ENCODE data around the gene POTEM.
"Not testable (repeated sequence)": the region's sequence is repeated elsewhere in the genome, so short reads cannot be mapped to it uniquely, and the experiment has no call there.

POTEM gene

DNA sequence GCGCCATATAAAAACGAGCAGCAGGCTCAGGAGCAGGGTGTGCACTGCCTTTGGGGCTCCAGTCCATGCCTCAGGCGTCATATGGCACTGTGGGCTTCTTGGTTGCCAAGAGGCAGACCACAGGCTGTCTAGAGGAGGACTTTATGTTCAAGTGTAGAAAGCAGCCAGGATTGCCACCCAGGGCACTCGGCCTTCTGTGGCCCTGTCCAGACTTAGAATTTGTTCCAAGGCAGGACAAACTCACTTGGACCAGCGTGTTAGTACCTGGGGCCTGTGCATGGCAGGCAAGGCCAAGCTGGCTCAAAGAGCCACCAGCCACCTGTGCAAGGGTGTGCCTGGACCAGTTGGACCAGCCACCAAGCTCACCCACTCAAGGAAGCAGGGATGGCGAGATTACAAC is 40.4 kb downstream of the POTEM start:
- not testable (repeated sequence) for H3K36me3 ChIP-seq (replicated peaks); H3K27ac ChIP-seq; DNase-seq

DNA sequence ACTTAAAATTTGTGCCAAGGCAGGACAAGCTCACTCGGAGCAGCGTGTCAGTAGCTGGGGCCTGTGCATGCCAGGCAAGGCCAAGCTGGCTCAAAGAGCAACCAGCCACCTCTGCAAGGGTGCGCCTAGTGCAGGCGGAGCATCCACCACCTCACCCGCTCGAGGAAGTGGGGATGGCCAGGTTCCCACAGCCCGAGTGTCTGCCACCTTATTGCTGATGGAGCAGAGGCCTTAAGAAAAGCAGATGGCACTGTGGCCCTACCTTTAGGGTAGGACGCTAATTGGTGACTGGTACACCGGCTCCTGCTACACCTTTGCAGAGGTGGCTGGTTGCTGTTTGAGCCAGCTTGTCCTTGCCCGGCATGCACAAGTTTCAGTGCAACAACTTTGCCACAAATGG is 43.8 kb downstream of the POTEM start:
- H3K4me3 ChIP-seq (ENCODE audit: low read depth, low read length); H3K27me3 ChIP-seq (replicated peaks); H3K27ac ChIP-seq; H3K36me3 ChIP-seq (replicated peaks); in situ Hi-C loops (cut with HindIII; ENCODE audit: low pct_ligation_motif_present, low sequenced_read_pairs); DNase-seq: not testable (repeated sequence)

More for the DNA sequence above, 40.4 kb downstream of the POTEM start:
- in situ Hi-C loops (cut with HindIII; ENCODE audit: low pct_ligation_motif_present, low sequenced_read_pairs); H3K27me3 ChIP-seq (replicated peaks); H3K4me3 ChIP-seq (ENCODE audit: low read depth, low read length): not testable (repeated sequence)

DNA sequence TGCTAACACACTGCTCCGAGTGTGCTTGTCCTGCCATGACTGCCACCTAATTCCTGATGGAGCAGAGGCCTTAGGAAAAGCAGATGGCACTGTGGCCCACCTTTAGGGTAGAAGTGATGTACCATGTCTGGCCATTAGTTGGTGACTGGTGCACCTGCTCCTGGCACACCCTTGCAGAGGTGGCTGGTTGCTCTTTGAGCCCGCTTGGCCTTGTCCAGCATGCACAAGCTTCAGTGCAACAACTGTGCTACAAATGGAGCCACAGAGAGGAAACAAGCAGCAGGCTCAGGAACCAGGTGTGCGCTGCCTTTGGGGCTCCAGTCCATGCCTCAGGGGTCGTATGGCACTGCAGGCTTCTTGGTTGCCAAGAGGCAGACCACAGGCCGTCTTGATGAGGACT is 44.5 kb downstream of the POTEM start:
- DNase-seq; H3K36me3 ChIP-seq (replicated peaks); H3K27ac ChIP-seq; H3K27me3 ChIP-seq (replicated peaks); H3K4me3 ChIP-seq (ENCODE audit: low read depth, low read length); in situ Hi-C loops (cut with HindIII; ENCODE audit: low pct_ligation_motif_present, low sequenced_read_pairs): not testable (repeated sequence)

DNA sequence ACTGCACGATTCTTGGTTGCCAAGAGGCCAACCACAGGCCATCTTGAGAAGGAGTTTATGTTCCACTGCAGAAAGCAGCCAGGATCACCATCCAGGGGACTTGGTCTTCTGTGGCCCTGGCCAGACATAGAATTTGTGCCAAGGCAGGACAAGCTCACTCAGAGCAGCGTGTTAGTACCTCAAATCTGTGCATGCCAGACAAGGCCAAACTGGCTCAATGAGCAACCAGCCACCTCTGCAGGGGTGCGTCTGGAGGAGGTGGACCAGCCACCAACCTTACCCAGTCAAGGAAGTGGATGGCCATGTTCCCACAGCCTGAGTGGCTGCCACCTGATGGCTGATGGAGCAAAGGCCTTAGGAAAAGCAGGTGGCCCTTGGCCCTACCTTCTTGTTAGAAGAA is 48.0 kb downstream of the POTEM start:
- H3K36me3 ChIP-seq (replicated peaks); H3K27ac ChIP-seq; DNase-seq; in situ Hi-C loops (cut with HindIII; ENCODE audit: low pct_ligation_motif_present, low sequenced_read_pairs); H3K4me3 ChIP-seq (ENCODE audit: low read depth, low read length); H3K27me3 ChIP-seq (replicated peaks): not testable (repeated sequence)

DNA sequence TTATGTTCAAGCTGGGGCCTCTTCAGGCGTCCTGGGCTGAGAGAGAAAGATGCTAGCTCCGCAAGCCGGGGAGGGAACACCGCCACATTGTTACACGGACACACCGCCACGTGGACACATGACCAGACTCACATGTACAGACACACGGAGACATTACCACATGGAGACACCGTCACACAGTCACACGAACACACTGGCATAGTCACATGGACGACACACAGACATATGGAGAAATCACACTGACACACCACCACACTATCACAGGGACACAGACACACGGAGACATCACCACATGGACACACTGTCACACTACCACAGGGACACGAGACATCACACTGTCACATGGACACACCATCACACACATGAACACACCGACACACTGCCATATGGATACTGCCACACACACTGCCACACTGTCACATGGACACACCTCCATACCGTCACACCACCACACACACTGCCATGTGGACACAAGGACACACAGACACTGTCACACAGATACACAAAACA is 57.9 kb downstream of the POTEM start:
- H3K4me3 ChIP-seq (ENCODE audit: low read depth, low read length); H3K36me3 ChIP-seq (replicated peaks); DNase-seq; in situ Hi-C loops (cut with HindIII; ENCODE audit: low pct_ligation_motif_present, low sequenced_read_pairs); H3K27ac ChIP-seq; H3K27me3 ChIP-seq (replicated peaks): not testable (repeated sequence)

DNA sequence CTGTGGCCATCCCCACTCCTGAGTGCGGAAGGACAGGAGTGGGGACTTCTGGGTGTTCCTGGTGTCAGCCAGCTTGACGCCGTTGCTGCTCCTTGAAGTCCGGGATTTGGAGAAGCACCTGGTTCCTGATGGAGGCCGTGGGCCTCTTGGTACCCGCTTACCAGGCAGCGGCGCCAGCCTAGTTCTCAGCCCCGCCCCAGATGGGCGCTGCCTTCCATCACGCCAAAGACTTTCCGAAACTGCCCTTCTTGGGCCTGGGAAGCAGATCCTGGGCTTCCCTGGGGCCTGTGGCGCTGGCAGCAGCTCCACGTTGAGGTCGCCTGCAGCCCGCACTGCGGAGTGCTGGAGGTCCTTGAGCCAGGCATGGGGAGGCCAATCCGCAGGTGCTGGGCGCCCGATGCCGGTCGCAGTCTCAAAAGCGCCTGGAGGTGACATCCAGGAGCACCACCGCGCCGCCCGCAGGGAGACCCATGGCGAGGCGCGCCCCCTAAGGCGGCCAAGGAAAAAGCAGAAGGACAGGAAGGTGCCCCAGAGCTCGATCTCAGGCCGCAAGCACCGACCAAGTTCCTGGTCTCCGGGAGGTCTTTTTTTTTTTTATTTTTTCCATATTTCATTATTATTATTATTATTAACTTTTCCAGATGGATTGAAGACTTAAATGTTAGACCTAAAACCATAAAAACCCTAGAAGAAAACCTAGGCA is 59.6 kb downstream of the POTEM start:
- H3K27ac ChIP-seq; DNase-seq; in situ Hi-C loops (cut with HindIII; ENCODE audit: low pct_ligation_motif_present, low sequenced_read_pairs); H3K4me3 ChIP-seq (ENCODE audit: low read depth, low read length); H3K36me3 ChIP-seq (replicated peaks); H3K27me3 ChIP-seq (replicated peaks): not testable (repeated sequence)

DNA sequence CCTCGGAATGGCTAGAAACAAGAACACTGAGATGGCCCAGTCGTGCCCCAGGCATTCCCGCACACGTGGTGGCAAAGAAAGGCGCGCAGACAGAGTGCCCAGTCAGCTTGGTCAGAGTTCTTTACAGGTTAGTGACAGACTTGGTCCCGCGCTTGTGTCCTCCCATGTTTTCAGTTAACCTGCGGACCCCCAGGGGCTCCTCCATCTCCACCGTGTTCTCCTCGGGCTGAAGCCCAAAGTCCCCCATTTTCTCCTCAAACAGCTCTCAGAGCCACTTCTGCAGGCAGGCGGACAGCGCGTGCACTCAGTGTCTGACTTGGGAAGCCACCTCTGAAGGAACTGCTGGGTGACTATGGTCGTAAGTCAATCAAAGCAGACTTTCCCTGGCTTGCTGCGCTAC is 60.7 kb downstream of the POTEM start:
- H3K27me3 ChIP-seq (replicated peaks); H3K36me3 ChIP-seq (replicated peaks); H3K27ac ChIP-seq; in situ Hi-C loops (cut with HindIII; ENCODE audit: low pct_ligation_motif_present, low sequenced_read_pairs); H3K4me3 ChIP-seq (ENCODE audit: low read depth, low read length); DNase-seq: not testable (repeated sequence)

DNA sequence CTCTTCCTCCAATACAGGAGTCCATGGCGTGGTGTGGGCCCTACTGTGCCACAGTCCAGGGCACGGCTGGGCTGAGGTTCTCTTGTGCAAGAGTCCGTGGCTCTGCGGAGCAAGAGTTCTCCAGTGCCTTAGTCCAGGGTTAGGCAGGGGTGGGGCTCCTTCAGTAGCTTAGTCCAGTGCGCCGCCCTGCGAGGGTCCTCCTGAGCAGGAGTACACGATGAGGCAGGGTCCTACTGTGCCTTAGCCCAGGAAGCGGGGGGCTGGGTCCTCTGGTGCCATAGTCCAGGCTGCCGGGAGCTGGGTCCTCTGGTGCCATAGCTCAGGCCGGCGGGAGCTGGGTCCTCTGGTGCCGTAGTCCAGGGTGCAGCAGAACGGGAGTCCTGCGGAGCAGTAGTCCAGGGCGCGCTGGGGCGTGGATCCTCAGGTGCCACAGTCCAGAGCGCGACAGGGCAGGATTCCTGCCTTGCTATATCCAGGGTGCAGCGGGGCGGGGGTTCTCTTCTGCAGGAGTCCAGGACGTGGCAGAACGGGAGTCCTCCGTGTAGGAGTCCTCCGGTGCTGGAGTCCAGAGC is 69.7 kb downstream of the POTEM start:
- DNase-seq; H3K4me3 ChIP-seq (ENCODE audit: low read depth, low read length); H3K27me3 ChIP-seq (replicated peaks); in situ Hi-C loops (cut with HindIII; ENCODE audit: low pct_ligation_motif_present, low sequenced_read_pairs); H3K36me3 ChIP-seq (replicated peaks); H3K27ac ChIP-seq: not testable (repeated sequence)

DNA sequence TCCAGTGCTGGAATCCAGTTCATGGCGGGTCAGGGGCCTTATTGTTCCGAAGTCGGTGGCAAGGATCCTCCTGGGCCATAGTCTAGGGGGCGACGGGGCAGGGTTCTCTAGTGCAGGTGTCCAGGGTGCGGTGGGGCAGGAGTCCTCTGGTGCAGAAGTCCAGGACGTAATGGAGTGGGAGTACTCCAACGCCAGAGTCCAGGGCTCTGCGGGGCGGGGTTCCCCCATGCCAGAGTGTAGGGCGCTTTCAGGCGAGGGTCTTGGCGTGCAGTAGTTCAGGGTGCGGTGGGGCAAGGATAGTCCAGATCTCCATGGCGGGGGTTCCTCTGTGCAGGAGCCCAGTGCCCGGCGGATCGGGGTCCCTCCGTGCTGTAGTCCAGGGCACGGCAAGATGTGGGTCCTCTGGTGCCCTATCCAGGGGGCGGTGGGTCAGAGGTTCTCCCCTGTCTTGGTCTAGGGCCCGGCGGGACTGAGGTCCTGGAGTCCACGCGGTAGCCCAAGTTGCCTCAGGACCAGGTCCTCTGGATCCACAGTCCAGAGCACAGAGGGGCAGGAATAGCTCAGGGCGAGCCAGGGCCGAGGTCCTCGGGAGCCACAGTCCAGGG is 70.9 kb downstream of the POTEM start:
- H3K27ac ChIP-seq; H3K4me3 ChIP-seq (ENCODE audit: low read depth, low read length); in situ Hi-C loops (cut with HindIII; ENCODE audit: low pct_ligation_motif_present, low sequenced_read_pairs); DNase-seq; H3K36me3 ChIP-seq (replicated peaks); H3K27me3 ChIP-seq (replicated peaks): not testable (repeated sequence)

DNA sequence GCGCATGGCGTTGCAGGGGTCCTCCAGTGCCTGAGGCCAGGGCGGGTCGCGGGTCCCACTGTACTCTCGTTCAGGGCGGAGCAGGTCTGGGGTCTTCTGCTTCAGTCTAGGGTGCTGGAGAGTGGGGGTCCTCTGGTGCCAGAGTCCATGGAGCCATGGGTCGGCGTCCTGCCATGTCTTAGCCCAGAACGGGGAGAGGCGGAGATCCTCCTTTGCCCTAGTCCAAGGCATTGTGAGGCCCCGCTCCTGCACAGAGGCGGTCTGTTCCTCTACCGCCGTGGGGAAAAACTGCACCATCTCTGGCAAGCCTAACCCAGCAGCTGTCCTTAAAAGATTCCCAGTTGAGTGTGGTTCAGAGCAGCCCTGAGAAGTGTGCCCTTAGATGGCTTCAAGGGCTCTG is 71.6 kb downstream of the POTEM start:
- H3K4me3 ChIP-seq (ENCODE audit: low read depth, low read length); H3K27ac ChIP-seq; in situ Hi-C loops (cut with HindIII; ENCODE audit: low pct_ligation_motif_present, low sequenced_read_pairs); H3K36me3 ChIP-seq (replicated peaks); DNase-seq; H3K27me3 ChIP-seq (replicated peaks): not testable (repeated sequence)

DNA sequence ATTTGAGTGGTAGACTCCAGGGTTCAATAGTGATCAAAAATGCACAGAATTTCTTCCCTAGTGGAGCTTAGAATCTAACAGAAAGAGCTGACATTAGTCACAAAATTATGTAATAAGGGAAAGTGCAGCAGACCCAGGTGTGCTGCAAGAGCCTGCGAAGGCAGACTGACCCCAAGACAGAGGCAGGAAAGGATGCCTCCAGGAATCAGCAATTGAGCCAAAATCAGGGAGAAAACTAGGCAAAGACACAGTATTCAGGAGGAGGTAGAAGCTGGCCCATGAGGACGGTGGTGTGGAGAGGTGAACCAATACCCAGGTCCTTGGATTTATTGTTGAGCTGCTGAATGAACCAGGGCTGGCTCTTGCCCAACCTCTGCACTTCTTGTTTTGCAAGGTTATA is 76.2 kb downstream of the POTEM start:
- DNase-seq; H3K36me3 ChIP-seq (replicated peaks); H3K27ac ChIP-seq; H3K27me3 ChIP-seq (replicated peaks); in situ Hi-C loops (cut with HindIII; ENCODE audit: low pct_ligation_motif_present, low sequenced_read_pairs); H3K4me3 ChIP-seq (ENCODE audit: low read depth, low read length): not testable (repeated sequence)
